HCT116 (cell line): Measurements from ENCODE around the gene DENND1A. TPM values are rescaled to one million over a fixed set of nuclear protein-coding genes. Genes with fewer than 3 reads are reported as not detected.

ENCODE experiments used
- ATAC-seq: fragments of 200-7000 bp; cut with Tn5 transposase; 2 replicates; pipeline ENCODE4 v1.9.1; 2020; ENCODE audit warnings: mild to moderate bottlenecking, moderate library complexity
- BruUV-seq: library from RNA; stranded (reverse); fragments of 400-500 nt; replicated peaks from 2 replicates; lab custom pipeline; 2021; lab: Mats Ljungman, UMichigan
- CTCF ChIA-PET: fragments of 300-600 bp; sonication (Branson Sonifier 250); formaldehyde crosslinking; loops from one replicate; lab custom pipeline; 2021; ENCODE audit warnings: antibody characterized with exemption; lab: Charles Lee
- POLR2A ChIA-PET: fragments of 300-600, 350-600 bp; sonication (Branson Sonifier 250); formaldehyde crosslinking; loops from one replicate; lab custom pipeline; 2021; ENCODE audit warnings: antibody characterized with exemption; lab: Charles Lee
- RAD21 ChIA-PET, 2 experiments: fragments of 300-600 bp; sonication (Branson Sonifier 250); formaldehyde crosslinking; loops; one replicate each; lab custom pipeline; 2023; ENCODE audit warnings: low total read pairs in 2 of 2; ENCODE audit not compliant: uncharacterized antibody in 2 of 2, unreplicated experiment in 2 of 2, low non-redundant PET in 1 of 2; lab: Charles Lee
- DNase-seq: peaks from one replicate; pipeline ENCODE4 v3.0.0-alpha.2; 2010; ENCODE audit warnings: low read depth, low spot score
- H2AFZ ChIP-seq: fragments of 200-600 bp; shearing (Covaris generic), sonication (generic); 2 replicates; pipeline ENCODE4 v1.6.1; 2017; ENCODE audit warnings: low read depth, mixed run types, mixed read lengths, antibody characterized with exemption, low read length; ENCODE audit not compliant: poor library complexity, severe bottlenecking
- H3K27ac ChIP-seq: 2 replicates; pipeline ENCODE4 v1.5.1; 2012; ENCODE audit warnings: low read depth, low read length
- H3K27me3 ChIP-seq: fragments of 200-600 bp; sonication (generic); 2 replicates; pipeline ENCODE4 v1.6.1; 2016; ENCODE audit warnings: mixed run types, low read length, mixed read lengths; ENCODE audit not compliant: insufficient read depth
- H3K36me3 ChIP-seq, 2 experiments: fragments of 200-500 bp in 1 of 2; fragments of 200-600 bp in 1 of 2; sonication (Bioruptor generic) in 1 of 2; sonication (generic) in 1 of 2; 2 replicates each; pipeline versions ENCODE4 v1.5.1 to v1.6.1; 2014 to 2016; ENCODE audit warnings: low read length in 2 of 2, inconsistent platforms in 1 of 2, mixed read lengths in 1 of 2, mixed run types in 1 of 2; ENCODE audit not compliant: insufficient read depth in 2 of 2, control insufficient read depth in 1 of 2
- H3K4me1 ChIP-seq, 2 experiments: fragments of 200-600 bp in 1 of 2; sonication (generic) in 1 of 2; 2 replicates each; pipeline versions ENCODE4 v1.5.1 to v1.6.1; 2012 to 2017; ENCODE audit warnings: low read length in 2 of 2, inconsistent platforms in 1 of 2, mild to moderate bottlenecking in 1 of 2, mixed read lengths in 1 of 2, mixed run types in 1 of 2, moderate library complexity in 1 of 2; ENCODE audit not compliant: insufficient read depth in 2 of 2, control insufficient read depth in 1 of 2
- H3K4me2 ChIP-seq: fragments of 200-600 bp; sonication (generic); 2 replicates; pipeline ENCODE4 v1.6.1; 2017; ENCODE audit warnings: mixed run types, low read length, mixed read lengths
- H3K4me3 ChIP-seq, 2 experiments: fragments of 200-600 bp in 1 of 2; sonication (generic) in 1 of 2; replicated peaks in 1 of 2; 2 replicates each; pipeline ENCODE4 v1.5.1; 2011 to 2016; ENCODE audit warnings: low read length in 2 of 2, control low read depth in 1 of 2, low read depth in 1 of 2, mild to moderate bottlenecking in 1 of 2, mixed read lengths in 1 of 2, mixed run types in 1 of 2
- H3K79me2 ChIP-seq: fragments of 200-600 bp; sonication (generic); 2 replicates; pipeline ENCODE4 v1.6.1; 2017; ENCODE audit warnings: mild to moderate bottlenecking, mixed run types, low read length, moderate library complexity, mixed read lengths; ENCODE audit not compliant: insufficient read depth
- H3K9ac ChIP-seq: fragments of 200-600 bp; sonication (generic); 2 replicates; pipeline ENCODE4 v1.6.1; 2016; ENCODE audit warnings: low read length, mixed read lengths
- H3K9me2 ChIP-seq: fragments of 200-600 bp; sonication (generic), shearing (Covaris generic); 2 replicates; pipeline ENCODE4 v1.6.1; 2017; ENCODE audit warnings: mixed run types, mild to moderate bottlenecking, moderate library complexity; ENCODE audit not compliant: insufficient read depth
- H3K9me3 ChIP-seq, 2 experiments: fragments of 200-500 bp in 1 of 2; fragments of 200-600 bp in 1 of 2; sonication (Bioruptor generic) in 1 of 2; sonication (generic) in 1 of 2; 2 replicates each; pipeline ENCODE4 v1.6.1; 2014 to 2017; ENCODE audit warnings: low read length in 2 of 2, mixed read lengths in 2 of 2, inconsistent platforms in 1 of 2, low read depth in 1 of 2, mild to moderate bottlenecking in 1 of 2, mixed run types in 1 of 2, moderate library complexity in 1 of 2; ENCODE audit not compliant: control insufficient read depth in 1 of 2, insufficient read depth in 1 of 2
- H4K20me1 ChIP-seq: fragments of 200-600 bp; sonication (generic), shearing (Covaris generic); 2 replicates; pipeline ENCODE4 v1.6.1; 2017; ENCODE audit warnings: mixed run types, mild to moderate bottlenecking, moderate library complexity; ENCODE audit not compliant: insufficient read depth
- ATF3 ChIP-seq: IDR thresholded peaks from 2 replicates; pipeline ENCODE4 v1.6.1; 2012
- EZH2 ChIP-seq: fragments of 200-600 bp; sonication (generic); IDR thresholded peaks from 2 replicates; pipeline ENCODE4 v1.6.1; 2017; ENCODE audit warnings: antibody characterized with exemption, mixed run types
- EZH2phosphoT487 ChIP-seq: fragments of 200-600 bp; IDR thresholded peaks from 2 replicates; pipeline ENCODE4 v1.6.1; 2018; ENCODE audit warnings: antibody characterized with exemption, borderline replicate concordance
- FOSL1 ChIP-seq: IDR thresholded peaks from 2 replicates; pipeline ENCODE4 v1.6.1; 2012; ENCODE audit warnings: low read depth
- POLR2A ChIP-seq: IDR thresholded peaks from 2 replicates; pipeline ENCODE4 v1.7.0; 2011; ENCODE audit warnings: borderline replicate concordance; ENCODE audit not compliant: insufficient read depth, insufficient read length; ENCODE audit errors: extremely low read depth
- REST ChIP-seq: IDR thresholded peaks from 2 replicates; pipeline ENCODE4 v1.6.1; 2012; ENCODE audit warnings: low read depth
- SIN3A ChIP-seq: IDR thresholded peaks from 2 replicates; pipeline ENCODE4 v1.6.1; 2012; ENCODE audit warnings: low read depth
- SP1 ChIP-seq: IDR thresholded peaks from 2 replicates; pipeline ENCODE4 v1.6.1; 2012; ENCODE audit warnings: low read depth
- SRF ChIP-seq: IDR thresholded peaks from 2 replicates; pipeline ENCODE4 v1.6.1; 2012; ENCODE audit warnings: low read depth
- YY1 ChIP-seq: IDR thresholded peaks from 2 replicates; pipeline ENCODE4 v1.6.1; 2011; ENCODE audit warnings: low read length, low read depth, moderate library complexity, mild to moderate bottlenecking; ENCODE audit not compliant: insufficient replicate concordance; ENCODE audit errors: extremely low read depth
- ZFX ChIP-seq: fragments of 450-650 bp; IDR thresholded peaks from 2 replicates; pipeline ENCODE4 v1.6.1; 2017
- intact Hi-C: fragments of 100-400 bp; cut with micrococcal nuclease; formaldehyde crosslinking; loops from 2 replicates; pipeline ENCODE4 v1.10.0; 2022
- total RNA-seq: library from RNA; stranded (reverse); gene quantifications from one replicate; pipeline ENCODE4 v1.2.1, GENCODE V29; 2021; ENCODE audit not compliant: unreplicated experiment

The DENND1A gene
- total RNA-seq, 1 experiment from 2014 or later, result 33.0 TPM

- no TSS peak for BruUV-seq
- Histone ChIP-seq H3K9me3 (no peaks in the 10 kb centered on the region), H3K36me3 (no peaks in the 10 kb centered on the region), H3K4me1 (no peaks in the 10 kb centered on the region), H2AFZ (no peak overlapping the region), H4K20me1 (no peaks in the 10 kb centered on the region), H3K9me2 (no peaks in the 10 kb centered on the region), H3K4me2 (no peak overlapping the region), H3K27me3 (no peaks in the 10 kb centered on the region), H3K9ac (no peak overlapping the region), H3K4me3 (no peak overlapping the region), H3K79me2 (no peaks in the 10 kb centered on the region), H3K27ac (no peak overlapping the region)
- CTCF ChIA-PET, result no interaction called here
- DNase-seq, result no peak
- POLR2A ChIA-PET, result no interaction called here
- ATAC-seq, result no peak
- RAD21 ChIA-PET, result no interaction called here
- TF ChIP-seq EZH2 (no peak), ZFX (no peak), YY1 (no peak), SRF (no peak), SIN3A (no peak), REST (no peak), ATF3 (no peak), EZH2phosphoT487 (no peak), SP1 (no peak), POLR2A (no peak), FOSL1 (no peak)
- intact Hi-C loops, result no loop called here
Observed at GRCh38 chr9:123617952-123618678, 311.8 kb downstream of the DENND1A start.
